Endodermal cell (in vitro differentiated cells): Measurements from ENCODE around the gene AMDHD2. TPM values are rescaled to one million over a fixed set of nuclear protein-coding genes. Genes with fewer than 3 reads are reported as not detected.
"Not testable (repeated sequence)": the region's sequence is repeated elsewhere in the genome, so short reads cannot be mapped to it uniquely, and the experiment has no call there.

Source experiments
- DNase-seq: peaks from one replicate; pipeline ENCODE4 v3.0.0-alpha.2; 2017
- H3K27ac ChIP-seq: 2 replicates; pipeline ENCODE4 v1.5.1; 2013; ENCODE audit warnings: mild to moderate bottlenecking, low read depth, low read length, moderate library complexity
- H3K27me3 ChIP-seq: 2 replicates; pipeline ENCODE4 v1.6.1; 2013; ENCODE audit warnings: mild to moderate bottlenecking, low read length, moderate library complexity; ENCODE audit not compliant: insufficient read depth, control insufficient read depth, poor library complexity, severe bottlenecking
- H3K36me3 ChIP-seq: 2 replicates; pipeline ENCODE4 v1.7.0; 2013; ENCODE audit warnings: mild to moderate bottlenecking, low read length, moderate library complexity; ENCODE audit not compliant: control insufficient read depth, insufficient read depth
- H3K4me1 ChIP-seq: one replicate; pipeline ENCODE4 v1.7.0; 2013; ENCODE audit warnings: low read length; ENCODE audit not compliant: control insufficient read depth, insufficient read depth
- H3K4me3 ChIP-seq: 2 replicates; pipeline ENCODE4 v1.5.1; 2013; ENCODE audit warnings: mild to moderate bottlenecking, low read length, moderate library complexity
- H3K9ac ChIP-seq: 2 replicates; pipeline ENCODE4 v1.6.1; 2013; ENCODE audit warnings: mild to moderate bottlenecking, low read length, moderate library complexity; ENCODE audit not compliant: poor library complexity, severe bottlenecking; ENCODE audit errors: extremely low read depth
- H3K9me3 ChIP-seq: 2 replicates; pipeline ENCODE4 v1.6.1; 2013; ENCODE audit warnings: mild to moderate bottlenecking, low read length, moderate library complexity; ENCODE audit not compliant: control insufficient read depth
- H3K27ac Mint-ChIP-seq: 2 replicates; pipeline ENCODE4 v1.8.0; 2020; ENCODE audit warnings: mixed read lengths
- H3K27me3 Mint-ChIP-seq: 2 replicates; pipeline ENCODE4 v1.8.0; 2021; ENCODE audit warnings: mild to moderate bottlenecking, mixed read lengths; ENCODE audit not compliant: insufficient read depth
- H3K36me3 Mint-ChIP-seq: 2 replicates; pipeline ENCODE4 v1.8.0; 2020; ENCODE audit warnings: low read depth, mixed read lengths
- H3K4me1 Mint-ChIP-seq: 2 replicates; pipeline ENCODE4 v1.8.0; 2020; ENCODE audit warnings: mixed read lengths
- H3K4me3 Mint-ChIP-seq: 2 replicates; pipeline ENCODE4 v1.8.0; 2020; ENCODE audit warnings: mild to moderate bottlenecking, moderate library complexity, mixed read lengths
- H3K9me3 Mint-ChIP-seq: 2 replicates; pipeline ENCODE4 v1.8.0; 2020; ENCODE audit warnings: mild to moderate bottlenecking, mixed read lengths
- WGBS, 2 experiments: methylation state at CpG; one replicate each; pipeline versions ENCODE4 v1.1.5 to v1.1.7; 2013; ENCODE audit warnings: missing lambda C conversion rate in 2 of 2, mixed read lengths in 1 of 2; ENCODE audit not compliant: insufficient coverage in 1 of 2, insufficient read length in 1 of 2; 5-methylcytosine and 5-hydroxymethylcytosine counted together
- microRNA-seq: library from miRNA; unstranded; fragments of <30 nt; microRNA quantifications from one replicate; pipeline ENCODE4 v1.2.0, GENCODE V29; 2020; ENCODE audit warnings: borderline microRNAs expressed
- total RNA-seq, 2 donors: library from RNA; stranded (reverse); fragmentation: NEBNext Ultra II Directional in 1 of 2; extraction: Animal tissue kit (Norgen Biotek cat#: 25700) in 1 of 2; gene quantifications; 2 replicates in 1 of 2; 3 replicates in 1 of 2; pipeline ENCODE4 v1.2.1, GENCODE V29; 2021
- TF ChIP-seq, protein P1 (sequence below): fragments of 200-600 bp; sonication (generic); conservative IDR thresholded peaks from 2 replicates; pipeline ENCODE4 v1.5.0; 2021; ENCODE audit warnings: antibody characterized with exemption, mild to moderate bottlenecking

AMDHD2 gene
- total RNA-seq, 2 donors from 2014 or later: 74.6 to 82.2 TPM

DNA sequence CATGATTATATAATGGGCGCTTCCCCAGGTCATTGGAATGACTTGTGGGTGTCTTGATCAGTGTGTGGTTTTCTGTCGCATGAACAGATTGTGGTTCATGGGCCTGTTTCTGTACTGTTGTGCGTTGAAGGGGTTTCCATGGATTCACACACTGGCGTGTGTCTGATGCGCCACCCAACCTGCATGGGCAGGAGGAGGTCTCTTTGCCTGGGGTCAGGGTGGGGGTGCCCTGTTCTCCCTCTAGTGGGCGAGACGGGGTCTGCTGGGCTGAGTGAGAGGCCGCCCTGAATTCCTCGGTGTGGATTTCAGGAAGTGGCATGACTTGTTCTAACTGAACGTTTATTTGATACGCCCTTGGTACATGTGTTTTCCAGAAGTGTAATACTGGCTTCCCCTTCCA lies 60.0 kb downstream of the AMDHD2 start:
- H3K4me1 ChIP-seq, H3K36me3 Mint-ChIP-seq, H3K27me3 ChIP-seq, H3K27ac Mint-ChIP-seq, H3K27me3 Mint-ChIP-seq, H3K4me3 ChIP-seq, H3K27ac ChIP-seq, H3K4me3 Mint-ChIP-seq, H3K9me3 Mint-ChIP-seq, H3K9me3 ChIP-seq, H3K36me3 ChIP-seq, H3K4me1 Mint-ChIP-seq, H3K9ac ChIP-seq: not testable (repeated sequence)
- DNase-seq: peak; percentile 74
- no CpG with 5 or more reads among the region's 11 CpGs for WGBS, 2 experiments
- TF ChIP-seq, protein P1, sequence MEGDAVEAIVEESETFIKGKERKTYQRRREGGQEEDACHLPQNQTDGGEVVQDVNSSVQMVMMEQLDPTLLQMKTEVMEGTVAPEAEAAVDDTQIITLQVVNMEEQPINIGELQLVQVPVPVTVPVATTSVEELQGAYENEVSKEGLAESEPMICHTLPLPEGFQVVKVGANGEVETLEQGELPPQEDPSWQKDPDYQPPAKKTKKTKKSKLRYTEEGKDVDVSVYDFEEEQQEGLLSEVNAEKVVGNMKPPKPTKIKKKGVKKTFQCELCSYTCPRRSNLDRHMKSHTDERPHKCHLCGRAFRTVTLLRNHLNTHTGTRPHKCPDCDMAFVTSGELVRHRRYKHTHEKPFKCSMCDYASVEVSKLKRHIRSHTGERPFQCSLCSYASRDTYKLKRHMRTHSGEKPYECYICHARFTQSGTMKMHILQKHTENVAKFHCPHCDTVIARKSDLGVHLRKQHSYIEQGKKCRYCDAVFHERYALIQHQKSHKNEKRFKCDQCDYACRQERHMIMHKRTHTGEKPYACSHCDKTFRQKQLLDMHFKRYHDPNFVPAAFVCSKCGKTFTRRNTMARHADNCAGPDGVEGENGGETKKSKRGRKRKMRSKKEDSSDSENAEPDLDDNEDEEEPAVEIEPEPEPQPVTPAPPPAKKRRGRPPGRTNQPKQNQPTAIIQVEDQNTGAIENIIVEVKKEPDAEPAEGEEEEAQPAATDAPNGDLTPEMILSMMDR: peak; percentile 54

DNA sequence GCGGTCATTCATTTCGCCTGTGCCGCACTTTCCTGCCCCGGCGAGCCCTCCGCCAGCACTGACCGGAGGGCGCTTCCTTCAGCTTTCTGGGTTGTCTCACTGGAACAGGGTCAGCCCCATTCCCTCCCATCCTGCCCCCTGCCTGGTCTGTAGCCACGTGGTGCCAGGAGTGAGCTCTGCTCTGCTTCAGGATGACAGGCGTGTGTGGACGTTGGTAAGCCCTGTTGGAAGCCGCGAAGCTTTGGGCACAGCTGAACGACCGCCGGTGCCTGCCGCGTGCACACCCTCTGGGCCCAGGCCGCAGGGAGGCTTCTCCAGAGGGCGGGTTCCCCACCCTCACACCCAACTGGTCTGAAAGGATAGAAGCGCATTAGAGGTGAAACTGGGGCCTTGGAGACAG lies 60.6 kb downstream of the AMDHD2 start:
- H3K27ac Mint-ChIP-seq, H3K4me3 ChIP-seq, H3K36me3 ChIP-seq, H3K27ac ChIP-seq, H3K4me1 Mint-ChIP-seq, H3K9me3 ChIP-seq, H3K27me3 Mint-ChIP-seq, H3K27me3 ChIP-seq, H3K4me1 ChIP-seq, DNase-seq, H3K9ac ChIP-seq, H3K36me3 Mint-ChIP-seq, H3K9me3 Mint-ChIP-seq, H3K4me3 Mint-ChIP-seq: not testable (repeated sequence)
- no CpG with 5 or more reads among the region's 21 CpGs for WGBS, 2 experiments

Small RNAs within 50 kb of the gene (microRNA-seq; reads per million reads assigned to microRNA genes)
- gene MIR3178: not detected

Other genes with a start within 250 kb of the AMDHD2 start
- gene ABCA3, start 179.6 kb upstream of the AMDHD2 start, total RNA-seq: 1 to 10 TPM; 3.3 to 3.5 TPM
- 10 to 100 TPM; 50.8 to 58.9 TPM for gene CCNF, start 90.9 kb upstream of the AMDHD2 start, total RNA-seq
- gene TEDC2, start 60.3 kb upstream of the AMDHD2 start, total RNA-seq: 10 to 100 TPM; 44.0 to 57.6 TPM
- under 1 TPM; 0.48 to 0.62 TPM for gene NTN3, start 49.1 kb upstream of the AMDHD2 start, total RNA-seq
- gene TBC1D24, start 45.2 kb upstream of the AMDHD2 start, total RNA-seq: 10 to 100 TPM; 15.7 to 19.4 TPM
- 100 to 1,000 TPM; 176 to 180 TPM for gene ATP6V0C, start 6.4 kb upstream of the AMDHD2 start, total RNA-seq
- under 1 TPM in 1 of 2 donors, not detected in 1; 0.24 TPM for gene CEMP1, start 11.0 kb downstream of the AMDHD2 start, total RNA-seq
- 10 to 100 TPM; 29.2 to 30.3 TPM for gene PDPK1, start 17.6 kb downstream of the AMDHD2 start, total RNA-seq
- 10 to 100 TPM; 29.8 to 32.6 TPM for gene KCTD5, start 162.2 kb downstream of the AMDHD2 start, total RNA-seq
- gene PRSS27, start 199.9 kb downstream of the AMDHD2 start, total RNA-seq: 1 to 10 TPM; 3.7 to 4.2 TPM
- 100 to 1,000 TPM; 843 to 876 TPM for gene SRRM2, start 232.3 kb downstream of the AMDHD2 start, total RNA-seq